SK-N-SH (cell line): ENCODE data around the gene TTC3. TPM values are rescaled to one million over a fixed set of nuclear protein-coding genes. Genes with fewer than 3 reads are reported as not detected.

ENCODE experiments used
- CTCF ChIA-PET: fragments of 300-600, 350-600 bp; formaldehyde crosslinking; extraction: SDS; loops from one replicate; lab custom pipeline; 2021; lab: Yijun Ruan, JAX
- POLR2A ChIA-PET: fragments of 350-600 bp; sonication (Branson Sonifier 250); formaldehyde crosslinking; extraction: SDS; loops from one replicate; lab custom pipeline; 2020; ENCODE audit warnings: antibody characterized with exemption, inconsistent platforms; lab: Yijun Ruan, JAX
- DNase-seq: peaks from one replicate; pipeline ENCODE4 v3.0.0; 2012
- H2AFZ ChIP-seq: fragments of 200-600 bp; sonication (generic); 2 replicates; pipeline ENCODE4 v1.8.1; 2016; ENCODE audit warnings: antibody characterized with exemption, mild to moderate bottlenecking, low read depth
- H3F3A ChIP-seq: fragments of 200-600 bp; sonication (generic); replicated peaks from 2 replicates; pipeline ENCODE3; 2016; ENCODE audit warnings: antibody characterized with exemption, mild to moderate bottlenecking; ENCODE audit not compliant: insufficient read depth
- H3K27ac ChIP-seq, 2 experiments: fragments of 200-500 bp in 1 of 2; fragments of 200-600 bp in 1 of 2; sonication (Bioruptor generic) in 1 of 2; sonication (generic), shearing (Covaris generic) in 1 of 2; 2 replicates each; pipeline versions ENCODE4 v1.5.1 to v1.6.1; 2014 to 2016; ENCODE audit warnings: low read depth in 2 of 2, inconsistent platforms in 1 of 2, low read length in 1 of 2, mild to moderate bottlenecking in 1 of 2, mixed read lengths in 1 of 2
- H3K27me3 ChIP-seq: fragments of 200-600 bp; sonication (generic), shearing (Covaris generic); 2 replicates; pipeline ENCODE4 v1.6.1; 2016; ENCODE audit warnings: mixed run types; ENCODE audit not compliant: insufficient read depth
- H3K36me3 ChIP-seq, 2 experiments: fragments of 200-500 bp in 1 of 2; fragments of 200-600 bp in 1 of 2; sonication (Bioruptor generic) in 1 of 2; sonication (generic) in 1 of 2; replicated peaks in 1 of 2; 2 replicates each; pipeline versions ENCODE3 to v1.5.1; 2014 to 2016; ENCODE audit warnings: low read length in 1 of 2, mild to moderate bottlenecking in 1 of 2; ENCODE audit not compliant: insufficient read depth in 2 of 2, control insufficient read depth in 1 of 2
- H3K4me1 ChIP-seq, 2 experiments: fragments of 200-500 bp in 1 of 2; fragments of 200-600 bp in 1 of 2; sonication (Bioruptor generic) in 1 of 2; sonication (generic), shearing (Covaris generic) in 1 of 2; 2 replicates each; pipeline versions ENCODE4 v1.5.1 to v1.6.1; 2014 to 2016; ENCODE audit warnings: low read depth in 1 of 2, low read length in 1 of 2, mixed run types in 1 of 2; ENCODE audit not compliant: insufficient read depth in 2 of 2, control insufficient read depth in 1 of 2
- H3K4me2 ChIP-seq: fragments of 200-600 bp; sonication (generic), shearing (Covaris generic); 2 replicates; pipeline ENCODE4 v1.6.1; 2017; ENCODE audit warnings: mixed run types
- H3K4me3 ChIP-seq, 2 experiments: fragments of 200-500 bp in 1 of 2; fragments of 200-600 bp in 1 of 2; sonication (Bioruptor generic) in 1 of 2; sonication (generic), shearing (Covaris generic) in 1 of 2; 2 replicates each; pipeline versions ENCODE4 v1.5.1 to v1.8.1; 2014 to 2016; ENCODE audit warnings: low read depth in 2 of 2, inconsistent platforms in 1 of 2, low read length in 1 of 2, mild to moderate bottlenecking in 1 of 2, mixed read lengths in 1 of 2, moderate library complexity in 1 of 2
- H3K79me2 ChIP-seq: fragments of 200-600 bp; sonication (generic); 2 replicates; pipeline ENCODE4 v1.8.1; 2017; ENCODE audit warnings: mild to moderate bottlenecking; ENCODE audit not compliant: insufficient read depth
- H3K9ac ChIP-seq: fragments of 200-600 bp; sonication (generic); 2 replicates; pipeline ENCODE4 v1.6.1; 2017; ENCODE audit warnings: mixed run types
- H3K9me2 ChIP-seq: fragments of 200-600 bp; sonication (generic); 2 replicates; pipeline ENCODE4 v1.6.1; 2017; ENCODE audit warnings: mixed run types
- H3K9me3 ChIP-seq: fragments of 200-600 bp; sonication (generic); 2 replicates; pipeline ENCODE4 v1.6.1; 2017; ENCODE audit warnings: mixed run types, mild to moderate bottlenecking, moderate library complexity
- H4K20me1 ChIP-seq: fragments of 200-600 bp; sonication (generic); 2 replicates; pipeline ENCODE4 v1.6.1; 2017; ENCODE audit warnings: mild to moderate bottlenecking, mixed run types; ENCODE audit not compliant: insufficient read depth
- CHD2 ChIP-seq: fragments of 150-350 bp; IDR thresholded peaks from 2 replicates; pipeline ENCODE4 v1.6.1; 2018; ENCODE audit warnings: low read length; ENCODE audit not compliant: partially characterized antibody
- CTCF ChIP-seq: fragments of 200-600 bp; sonication (generic); IDR thresholded peaks from 2 replicates; pipeline ENCODE4 v1.6.1; 2017; ENCODE audit warnings: antibody characterized with exemption, mild to moderate bottlenecking, moderate library complexity
- EP300 ChIP-seq, 2 experiments: IDR thresholded peaks; 2 replicates each; pipeline versions ENCODE4 v1.4.0 to v1.6.1; 2012; ENCODE audit warnings: borderline replicate concordance in 1 of 2, low read depth in 1 of 2, low read length in 1 of 2
- FOXM1 ChIP-seq: IDR thresholded peaks from 2 replicates; pipeline ENCODE4 v1.4.0; 2012; ENCODE audit warnings: low read depth, mild to moderate bottlenecking
- GATA2 ChIP-seq: sonication (generic); formaldehyde crosslinking; IDR thresholded peaks from 2 replicates; pipeline ENCODE4 v1.5.0; 2020; ENCODE audit warnings: mild to moderate bottlenecking, missing genetic modification reagents
- MAX ChIP-seq: IDR thresholded peaks from 2 replicates; pipeline ENCODE4 v1.4.0; 2012; ENCODE audit warnings: low read depth
- PBX3 ChIP-seq: IDR thresholded peaks from 2 replicates; pipeline ENCODE4; 2012
- RAD21 ChIP-seq: IDR thresholded peaks from 2 replicates; pipeline ENCODE4 v1.6.1; 2012; ENCODE audit warnings: mild to moderate bottlenecking, low read length
- RCOR1 ChIP-seq: fragments of 150-350 bp; IDR thresholded peaks from 2 replicates; pipeline ENCODE4 v1.6.1; 2017; ENCODE audit warnings: antibody characterized with exemption, low read length
- RFX5 ChIP-seq: IDR thresholded peaks from 2 replicates; pipeline ENCODE4 v1.6.1; 2012; ENCODE audit warnings: mild to moderate bottlenecking, improper control_type of control experiment, low read length
- RXRA ChIP-seq: IDR thresholded peaks from 2 replicates; pipeline ENCODE4 v1.4.0; 2012; ENCODE audit warnings: low read depth, mild to moderate bottlenecking, borderline replicate concordance
- SIN3A ChIP-seq: IDR thresholded peaks from 2 replicates; pipeline ENCODE4 v1.6.1; 2012; ENCODE audit warnings: low read depth, mild to moderate bottlenecking, low read length, moderate library complexity, borderline replicate concordance
- TAF1 ChIP-seq: IDR thresholded peaks from 2 replicates; pipeline ENCODE4 v1.6.1; 2012; ENCODE audit warnings: low read depth, mild to moderate bottlenecking, low read length, moderate library complexity, borderline replicate concordance
- USF2 ChIP-seq: fragments of 150-350 bp; IDR thresholded peaks from 2 replicates; pipeline ENCODE4 v1.6.1; 2017; ENCODE audit warnings: antibody characterized with exemption, low read length, low read depth, borderline replicate concordance
- WGBS: methylation state at CpG from one replicate; pipeline ENCODE4 v1.1.6; 2017; ENCODE audit warnings: low lambda C conversion rate; 5-methylcytosine and 5-hydroxymethylcytosine counted together
- polyA plus RNA-seq, 3 experiments: library from polyadenylated mRNA; depleted of rRNA; stranded (reverse); fragments of >200 nt; gene quantifications; 2 replicates each; pipeline ENCODE4 v1.2.3, GENCODE V29; 2012

The TTC3 gene
- polyA plus RNA-seq, 1 of the 3 experiments (the other 2 are of a cell fraction): 35.7 TPM

DNA sequence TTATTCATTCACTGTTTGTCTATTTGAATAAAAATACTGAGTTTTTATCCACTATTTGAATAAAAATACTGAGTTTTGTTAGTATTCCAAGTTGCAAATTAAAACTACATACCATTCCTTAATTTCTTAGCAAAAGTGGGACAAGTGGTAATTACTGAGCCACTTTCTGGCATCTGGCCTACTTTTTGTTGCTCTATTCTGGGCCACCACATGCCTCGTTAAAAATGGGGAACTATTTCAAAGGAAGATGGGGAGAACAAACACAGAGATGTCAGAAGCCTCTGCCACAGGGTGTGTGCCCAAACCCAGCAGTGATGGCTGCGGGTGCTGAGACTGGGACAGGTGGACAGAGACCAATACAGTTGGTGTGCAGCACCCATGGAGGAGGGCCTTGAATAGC lies 14.8 kb upstream of the TTC3 start:
- Histone ChIP-seq H3K9me3 (no peaks in the 10 kb centered on the region), H4K20me1 (no peaks in the 10 kb centered on the region), H3K9me2 (0 out of 2 replicates have a peak, but pooled peaks cover 3% of the 10 kb centered on the region), H3K79me2 (no peaks in the 10 kb centered on the region), H3K27ac (no peak overlapping the region), H3K4me2 (no peak overlapping the region), H3K36me3 (no peaks in the 10 kb centered on the region), H2AFZ (no peak overlapping the region), H3K27me3 (no peaks in the 10 kb centered on the region), H3K9ac (no peak overlapping the region), H3F3A (peaks cover 10% of the 10 kb centered on the region), H3K4me1 (peaks cover 9 to 15% of the 10 kb centered on the region in 2 experiments; a peak in 3 of 4 replicates), H3K4me3 (no peak overlapping the region)
- DNase-seq: no peak
- WGBS: 93% methylated on average over 2 of the region's 2 CpGs
- POLR2A ChIA-PET: no interaction called here
- TF ChIP-seq RCOR1: no peak
- no peak for TF ChIP-seq RAD21
- TF ChIP-seq FOXM1: no peak
- CTCF ChIA-PET: interaction anchor here (0.8 kb wide), 1 partner anchor 81 kb away, joined by 3 read pairs; no protein-coding TSS in a partner anchor

GRCh38 chr21:37059181-37059580 lies 13.9 kb upstream of the TTC3 start:
- TF ChIP-seq RXRA (no peak), TAF1 (no peak), CTCF (no peak), RFX5 (no peak), SIN3A (no peak), GATA2 (CRISPR knock-in tag) (no peak), PBX3 (no peak), EP300 (IDR thresholded peaks at IDR 0.05; ENCODE audit: borderline replicate concordance in 1 of 2, low read depth in 1 of 2, low read length in 1 of 2) (no peak), USF2 (no peak), MAX (no peak), CHD2 (no peak)
- no peak overlapping the region for H3K4me2 ChIP-seq
- no peak for DNase-seq
- H3K4me3 ChIP-seq: no peak overlapping the region
- ChIA-PET CTCF (interaction anchor here (1.6 to 1.8 kb wide), 2 partner anchors 49 to 68 kb away, joined by 3 to 5 read pairs; no protein-coding TSS in a partner anchor), POLR2A (no interaction called here)
- no peaks in the 10 kb centered on the region for H3K79me2 ChIP-seq
- no peaks in the 10 kb centered on the region for H4K20me1 ChIP-seq
- no peaks in the 10 kb centered on the region for H3K27me3 ChIP-seq
- no peaks in the 10 kb centered on the region for H3K9me3 ChIP-seq
- no peak overlapping the region for H3K9ac ChIP-seq
- H3K9me2 ChIP-seq: no peaks in the 10 kb centered on the region
- H2AFZ ChIP-seq: no peak overlapping the region
- H3K27ac ChIP-seq: no peak overlapping the region
- no peaks in the 10 kb centered on the region for H3K36me3 ChIP-seq
- H3K4me1 ChIP-seq: peaks cover 9 to 20% of the 10 kb centered on the region in 2 experiments; a peak in 3 of 4 replicates
- H3F3A ChIP-seq: peaks cover 10% of the 10 kb centered on the region
- WGBS: 82% methylated on average over 5 of the region's 5 CpGs
